Glomerular visceral epithelial cell (primary cell): ENCODE measurements around the gene HNF1B.
A peak's percentile ranks its signal among the peaks of the same experiment; 100 is the strongest.
"Not testable (repeated sequence)": the region's sequence is repeated elsewhere in the genome, so short reads cannot be mapped to it uniquely, and the experiment has no call there.

ENCODE experiments used
- DNase-seq: peaks from one replicate; pipeline ENCODE4 v3.0.0-alpha.2; 2016; ENCODE audit errors: extremely low spot score

HNF1B gene

DNA sequence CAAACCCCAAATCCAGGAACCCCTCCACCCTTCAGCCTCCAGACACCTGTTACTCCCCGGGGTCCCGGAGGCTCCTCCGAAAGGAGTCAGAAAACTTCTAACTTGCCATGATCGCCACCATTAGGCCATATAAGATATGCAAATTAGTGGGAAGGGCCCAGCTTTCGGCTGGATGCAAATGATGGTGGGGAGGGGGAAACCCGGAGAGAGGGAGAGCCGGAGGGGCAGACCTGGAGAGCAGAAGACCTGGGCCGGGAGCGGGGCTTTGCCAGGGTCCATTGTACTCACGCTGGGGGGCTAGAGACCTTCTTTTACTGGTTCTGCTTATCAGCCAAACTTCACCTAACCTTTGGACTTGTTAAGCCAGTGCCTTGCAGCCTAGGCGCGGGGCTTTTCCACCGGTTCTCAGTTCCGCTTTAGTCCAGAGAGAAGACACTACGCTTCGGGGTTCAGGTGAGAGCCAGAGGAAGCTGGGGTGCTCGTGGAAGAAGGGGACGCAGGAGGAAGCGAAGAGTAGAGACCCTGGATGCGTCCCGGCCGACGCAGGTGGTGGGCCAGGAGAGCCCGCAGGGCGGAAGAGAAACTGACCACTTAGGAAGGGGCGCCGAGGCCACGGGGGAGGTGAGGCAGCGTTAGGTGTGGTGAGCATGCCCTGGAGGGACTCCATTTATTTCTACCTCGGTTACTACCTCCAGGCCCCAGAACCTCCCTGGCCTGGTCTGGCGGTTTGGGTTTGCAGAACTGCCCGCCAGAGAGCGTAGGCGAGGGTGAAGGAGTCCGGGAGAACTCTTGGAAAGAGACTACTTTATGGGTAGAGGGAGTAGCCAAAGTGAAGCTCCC is at the start of gene HNF1B:
Gene HNF1B (minus strand): TSS at position 99 of the 840 bp plus-strand sequence. CDS start 175 bp downstream, outside the sequence.
- DNase-seq, result peak; percentile 88

- peak; percentile 80 for DNase-seq
Measured at GRCh38 chr17:37792787-37793186, 47.9 kb upstream of the HNF1B start.

GRCh38 chr17:37791447-37792399 is 46.9 kb upstream of the HNF1B start:
- peak; percentile 59 for DNase-seq

GRCh38 chr17:37789771-37790541 is 45.1 kb upstream of the HNF1B start:
- DNase-seq, result peak; percentile 92

GRCh38 chr17:37789021-37789565 is 44.2 kb upstream of the HNF1B start:
- DNase-seq, result peak; percentile 29

- DNase-seq, result no peak
Measured at GRCh38 chr17:37788526-37788925, 43.7 kb upstream of the HNF1B start.

DNA sequence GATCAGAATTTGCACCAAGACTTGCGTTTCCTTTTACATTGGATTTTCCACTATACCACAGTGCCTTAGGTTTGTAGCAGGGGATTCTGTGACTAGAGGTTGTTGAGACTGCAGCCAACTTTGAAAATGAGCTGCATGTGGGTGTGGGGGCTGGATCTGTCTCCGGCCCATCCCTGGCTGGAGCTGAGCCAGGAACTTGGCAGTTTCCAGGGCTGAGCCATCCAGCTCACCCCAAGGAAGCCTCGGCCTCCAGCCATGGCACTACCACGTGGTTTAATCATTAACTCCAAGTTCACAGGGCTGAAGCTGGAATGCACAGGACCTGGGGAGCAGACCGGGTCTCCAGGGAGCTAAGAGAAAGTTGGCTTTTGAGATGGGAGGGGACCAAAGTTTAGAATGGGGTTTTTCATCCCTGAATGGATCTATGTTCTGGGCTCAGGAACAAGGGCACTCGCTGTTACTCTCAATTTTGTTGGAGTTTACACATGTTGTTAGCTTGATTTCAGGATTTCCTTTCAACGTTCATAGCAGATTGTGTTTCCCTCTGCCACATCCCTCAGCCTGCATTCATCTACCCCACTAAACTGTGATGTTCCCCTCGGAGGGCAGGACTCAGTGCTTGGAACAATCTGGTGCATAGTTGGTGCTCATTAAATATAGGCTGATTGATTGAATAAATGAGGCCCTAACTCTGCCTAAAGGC is 42.3 kb upstream of the HNF1B start:
- peak; percentile 98 for DNase-seq

- DNase-seq, result no peak
Measured at GRCh38 chr17:37786481-37786880, 41.6 kb upstream of the HNF1B start.

DNA sequence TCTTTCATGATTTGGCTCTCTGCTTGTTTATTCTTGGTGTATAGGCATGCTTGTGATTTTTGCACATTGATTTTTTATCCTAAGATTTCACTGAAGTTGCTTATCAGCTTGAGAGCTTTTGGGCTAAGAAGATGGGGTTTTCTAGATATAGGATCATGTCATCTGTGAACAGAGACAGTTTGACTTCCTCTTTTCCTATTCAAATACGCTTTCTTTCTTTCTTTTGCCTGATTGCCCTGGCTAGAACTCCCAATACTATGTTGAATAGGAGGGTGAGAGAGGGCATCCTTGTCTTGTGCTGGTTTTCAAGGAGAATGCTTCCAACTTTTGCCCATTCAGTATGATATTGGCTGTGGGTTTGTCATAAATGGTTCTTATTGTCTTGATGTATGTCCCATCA is 37.6 kb upstream of the HNF1B start:
- not testable (repeated sequence) for DNase-seq

- no peak for DNase-seq
Measured at GRCh38 chr17:37781451-37781850, 36.6 kb upstream of the HNF1B start.

- DNase-seq, result no peak
Measured at GRCh38 chr17:37779554-37779953, 34.7 kb upstream of the HNF1B start.

- DNase-seq, result peak; percentile 30
Measured at GRCh38 chr17:37774504-37774903, 29.6 kb upstream of the HNF1B start.

DNA sequence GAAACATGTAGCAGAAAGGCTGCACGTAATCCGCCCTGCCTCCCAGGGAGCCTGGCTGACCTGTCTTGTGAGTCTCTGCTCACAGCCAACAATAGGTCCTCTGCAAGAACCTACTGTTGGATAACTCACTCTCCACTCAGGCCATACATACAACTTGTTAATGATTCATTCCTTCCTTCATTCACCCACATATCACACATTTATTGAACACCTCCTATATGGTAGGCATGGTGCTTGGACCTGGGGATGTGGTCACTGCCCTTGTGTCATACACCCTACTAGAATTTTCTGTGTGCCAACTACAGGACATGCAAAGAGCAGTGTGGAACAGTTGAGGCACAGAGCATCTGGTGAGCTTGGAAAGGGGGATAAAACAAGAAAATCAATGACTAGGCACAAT is 28.1 kb upstream of the HNF1B start:
- no peak for DNase-seq

DNA sequence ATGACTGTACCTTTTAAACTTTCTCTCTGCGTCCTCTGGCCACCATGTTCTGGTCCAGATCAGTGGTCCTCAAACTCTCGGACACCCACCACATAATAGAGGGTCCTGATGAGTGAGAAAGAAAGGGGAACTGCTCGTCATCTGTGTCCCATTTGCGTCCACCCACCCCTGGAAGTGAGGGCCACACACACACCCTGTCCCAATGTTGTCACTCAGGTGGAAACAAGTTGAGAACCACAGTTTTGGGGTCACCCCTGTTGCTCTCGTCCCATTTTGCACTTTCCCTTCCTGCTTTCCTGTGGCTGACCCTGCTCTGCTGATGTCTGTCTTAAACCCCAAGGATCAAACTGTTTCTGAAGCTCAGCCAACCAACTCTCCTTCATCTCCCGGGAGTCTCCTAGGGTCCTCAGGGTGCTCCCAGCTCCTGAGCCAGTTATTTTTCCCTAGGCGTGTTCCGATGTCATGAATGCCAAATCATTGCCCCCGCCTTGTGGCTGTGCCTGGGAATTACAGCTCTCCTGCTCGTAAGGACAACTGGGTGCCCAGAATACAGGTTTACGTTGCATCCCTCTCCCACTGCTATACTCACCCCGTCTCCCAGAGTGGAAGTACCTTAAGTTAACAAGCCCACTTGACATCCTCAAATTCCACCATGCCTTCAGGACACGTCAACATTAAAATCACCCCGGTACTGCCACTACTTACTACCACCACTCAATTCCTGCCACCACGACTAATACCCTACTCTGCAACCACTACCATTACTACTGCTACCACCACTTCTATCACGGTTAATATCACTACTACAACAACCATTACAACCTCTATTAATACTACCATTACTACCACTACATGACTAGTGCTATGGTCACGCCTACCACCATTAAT is 26.0 kb upstream of the HNF1B start:
- DNase-seq, result peak; percentile 70

- no peak for DNase-seq
Measured at GRCh38 chr17:37769050-37769449, 24.2 kb upstream of the HNF1B start.

DNA sequence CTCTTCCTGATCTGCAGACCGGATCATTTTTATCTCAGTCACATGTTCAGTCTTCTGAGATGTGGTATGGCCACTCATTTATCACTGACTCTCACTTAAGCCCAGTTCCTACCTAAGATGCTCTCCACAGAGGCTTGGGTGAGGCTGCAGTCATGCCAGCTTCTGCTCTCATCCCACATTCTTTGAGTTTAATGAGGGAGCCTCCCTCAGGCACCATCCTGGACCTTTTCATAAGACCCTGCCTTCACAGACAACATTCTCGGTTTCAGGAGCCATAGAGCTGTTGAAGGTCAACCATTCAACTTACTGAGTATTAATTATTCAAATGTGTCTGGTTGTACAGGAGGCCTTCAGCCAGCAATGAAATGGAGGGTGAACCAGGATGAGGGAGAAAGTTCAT is 23.6 kb upstream of the HNF1B start:
- DNase-seq, result no peak

GRCh38 chr17:37766971-37767370 is 22.1 kb upstream of the HNF1B start:
- no peak for DNase-seq

DNA sequence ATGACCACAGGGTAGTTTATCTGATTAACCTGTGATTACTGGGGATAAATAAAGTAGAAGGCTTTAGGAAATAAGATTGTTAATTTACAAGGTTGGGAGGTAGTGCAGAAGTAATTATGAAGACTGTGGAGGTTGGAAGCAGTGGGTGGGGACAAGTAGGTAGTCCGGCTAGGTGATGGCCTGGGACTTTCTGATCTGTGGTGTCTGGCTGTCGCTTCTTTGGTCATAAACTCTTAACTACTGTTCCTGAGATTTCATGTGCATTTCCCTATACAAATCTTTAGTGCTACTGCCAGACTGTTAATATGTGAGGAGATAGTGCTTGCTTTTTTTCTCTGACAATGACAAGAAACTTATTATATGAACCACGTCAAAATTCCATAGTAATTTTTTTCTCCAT is 19.5 kb upstream of the HNF1B start:
- DNase-seq, result no peak

- no peak for DNase-seq
Measured at GRCh38 chr17:37762666-37763065, 17.8 kb upstream of the HNF1B start.

- DNase-seq, result no peak
Measured at GRCh38 chr17:37761961-37762360, 17.1 kb upstream of the HNF1B start.
